ENCODE results near the gene TSPAN4. TPM values are rescaled to one million over a fixed set of nuclear protein-coding genes. Genes with fewer than 3 reads are reported as not detected.

The TSPAN4 gene
- total and polyA plus RNA-seq, 2 of the 13 experiments (the other 11 are each of a cell fraction or from before 2014, with no cell fraction given) = 31.7 to 68.3 TPM

GRCh38 chr11:808427-809286 lies 34.0 kb upstream of the TSPAN4 start (continued):
- TF ChIP-seq ZZZ3 (CRISPR knock-in tag; IDR thresholded peaks at IDR 0.05; ENCODE audit: borderline replicate concordance) (no peak), DRAP1 (CRISPR knock-in tag; IDR thresholded peaks at IDR 0.05) (no peak), TFAP4 (IDR thresholded peaks at IDR 0.05; ENCODE audit: borderline replicate concordance, low read depth) (no peak), ZBTB37 (CRISPR knock-in tag; IDR thresholded peaks at IDR 0.05) (no peak), IKZF4 (CRISPR knock-in tag; IDR thresholded peaks at IDR 0.05; ENCODE audit: borderline replicate concordance, low read depth, not compliant biosample characterization) (no peak), HIC2 (CRISPR knock-in tag; IDR thresholded peaks at IDR 0.05; ENCODE audit: low read depth) (no peak), PPARG (CRISPR knock-in tag; conservative IDR thresholded peaks at IDR 0.05) (no peak), NCOR1 (IDR thresholded peaks at IDR 0.05; ENCODE audit: borderline replicate concordance, low read length) (no peak), HNRNPUL1 (IDR thresholded peaks at IDR 0.05; ENCODE audit: low read depth, low read length) (no peak), ZBTB7A (CRISPR knock-in tag; IDR thresholded peaks at IDR 0.05) (no peak), HOXA5 (CRISPR knock-in tag; IDR thresholded peaks at IDR 0.05) (no peak), ZNF710 (CRISPR knock-in tag; IDR thresholded peaks at IDR 0.05; ENCODE audit: borderline replicate concordance) (no peak), RBM22 (optimal IDR thresholded peaks at IDR 0.05; ENCODE audit: low read length) (no peak), MTA3 (CRISPR knock-in tag; IDR thresholded peaks at IDR 0.05) (no peak), ZNF296 (CRISPR knock-in tag; conservative IDR thresholded peaks at IDR 0.05) (peak; percentile 100), SIN3A (IDR thresholded peaks at IDR 0.05; ENCODE audit: borderline replicate concordance, low read depth, low read length) (peak; percentile 75; the same call in 1 of the 2 replicates), CENPBD1 (CRISPR knock-in tag; IDR thresholded peaks at IDR 0.05; ENCODE audit: borderline replicate concordance, low read depth) (no peak), RCOR2 (CRISPR knock-in tag; IDR thresholded peaks at IDR 0.05) (no peak; the same call in 1 of the 2 replicates), KLF9 (CRISPR knock-in tag; IDR thresholded peaks at IDR 0.05; ENCODE audit: low read depth) (no peak), SMAD3 (CRISPR knock-in tag; IDR thresholded peaks at IDR 0.05) (no peak)
